CD4-positive, alpha-beta memory T cell (primary cell): ENCODE results near the gene NUP58. TPM values are rescaled to one million over a fixed set of nuclear protein-coding genes. Genes with fewer than 3 reads are reported as not detected.

Experiments
- CTCF ChIA-PET: fragments of 350-600 bp; sonication (Branson Sonifier 250); formaldehyde crosslinking; loops from one replicate; lab custom pipeline; 2021; ENCODE audit warnings: inconsistent platforms; ENCODE audit not compliant: partially characterized antibody; lab: Charles Lee
- POLR2A ChIA-PET: fragments of 350-600 bp; sonication (Branson Sonifier 250); formaldehyde crosslinking; loops from one replicate; lab custom pipeline; 2021; ENCODE audit not compliant: partially characterized antibody; lab: Charles Lee
- DNase-seq, 5 donors: peaks; one replicate each; pipeline versions ENCODE4 v3.0.0 to v3.0.0-alpha.2; 2020 to 2022; ENCODE audit warnings: mixed read lengths in 1 of 5
- H3K27ac ChIP-seq: one replicate; pipeline ENCODE4 v1.7.0; 2013; ENCODE audit warnings: low read depth, low read length
- H3K27me3 ChIP-seq: 2 replicates; pipeline ENCODE4 v1.7.0; 2013; ENCODE audit warnings: mild to moderate bottlenecking, low read length, moderate library complexity; ENCODE audit not compliant: insufficient read depth
- H3K36me3 ChIP-seq: 2 replicates; pipeline ENCODE4 v1.7.0; 2013; ENCODE audit warnings: mild to moderate bottlenecking, low read length, moderate library complexity; ENCODE audit not compliant: insufficient read depth
- H3K4me1 ChIP-seq: 2 replicates; pipeline ENCODE4 v1.7.0; 2013; ENCODE audit warnings: mild to moderate bottlenecking, low read length, moderate library complexity; ENCODE audit not compliant: insufficient read depth
- H3K4me3 ChIP-seq, 2 donors: one replicate each; pipeline ENCODE4 v1.7.0; 2013; ENCODE audit warnings: low read length in 2 of 2, mild to moderate bottlenecking in 1 of 2
- H3K9me3 ChIP-seq, 2 donors: one replicate each; pipeline ENCODE4 v1.7.0; 2013; ENCODE audit warnings: low read length in 2 of 2, control low read depth in 1 of 2; ENCODE audit not compliant: control insufficient read depth in 1 of 2
- H3K27ac Mint-ChIP-seq, 7 donors: one replicate each; pipeline ENCODE4 v1.8.0; 2020 to 2021; ENCODE audit warnings: mixed read lengths in 7 of 7, mild to moderate bottlenecking in 6 of 7, inconsistent platforms in 3 of 7, moderate library complexity in 3 of 7
- H3K27me3 Mint-ChIP-seq, 2 donors: one replicate each; pipeline ENCODE4 v1.8.0; 2020 to 2021; ENCODE audit warnings: mixed read lengths in 2 of 2
- H3K36me3 Mint-ChIP-seq, 2 donors: one replicate each; pipeline ENCODE4 v1.8.0; 2020 to 2021; ENCODE audit warnings: mixed read lengths in 2 of 2, inconsistent platforms in 1 of 2, mild to moderate bottlenecking in 1 of 2
- H3K4me1 Mint-ChIP-seq, 4 donors: one replicate each; pipeline ENCODE4 v1.8.0; 2020 to 2021; ENCODE audit warnings: mixed read lengths in 4 of 4, mild to moderate bottlenecking in 1 of 4
- H3K4me3 Mint-ChIP-seq, 8 donors: one replicate each; pipeline ENCODE4 v1.8.0; 2020 to 2021; ENCODE audit warnings: mixed read lengths in 8 of 8, mild to moderate bottlenecking in 7 of 8, moderate library complexity in 6 of 8, inconsistent platforms in 3 of 8
- H3K9me3 Mint-ChIP-seq, 8 donors: one replicate each; pipeline ENCODE4 v1.8.0; 2020 to 2021; ENCODE audit warnings: mixed read lengths in 8 of 8, mild to moderate bottlenecking in 5 of 8, inconsistent platforms in 3 of 8, moderate library complexity in 1 of 8
- intact Hi-C: fragments of 100-400 bp; cut with micrococcal nuclease; formaldehyde crosslinking; loops from one replicate; pipeline ENCODE4 v1.15.1; 2023
- polyA plus RNA-seq, 2 donors: library from polyadenylated mRNA; unstranded; fragments of 300-500 nt; fragmentation: Illumina TruSeq; gene quantifications; one replicate each; pipeline ENCODE4 v1.2.3, GENCODE V29; 2021
- total RNA-seq, 2 experiments: library from RNA; stranded (reverse); gene quantifications; one replicate each; pipeline ENCODE4 v1.2.3, GENCODE V29; 2021

Gene NUP58
- total and polyA plus RNA-seq, 4 experiments from 2014 or later: 7.7 to 43.3 (median 30.8) TPM

DNA sequence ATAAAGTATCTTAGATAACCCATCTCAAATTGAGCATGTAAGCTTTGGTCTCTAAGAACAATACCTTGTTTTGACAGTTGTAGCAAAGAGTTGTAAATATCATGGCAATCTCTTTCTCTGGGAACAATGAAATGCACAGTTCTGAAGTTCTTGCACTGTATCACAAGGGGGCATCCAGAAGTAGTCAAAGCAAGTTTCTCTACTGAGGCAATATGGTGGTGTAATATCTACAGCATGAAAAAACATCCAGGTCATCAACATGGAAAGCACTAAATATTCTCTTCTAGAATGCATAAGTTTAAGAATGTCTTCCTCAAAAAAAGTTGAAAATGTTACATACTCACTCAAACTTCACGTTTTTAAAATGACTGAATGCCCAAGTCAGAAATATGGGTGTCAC lies 33.7 kb upstream of the NUP58 start:
- H3K27me3 Mint-ChIP-seq: no peaks in the 10 kb centered on the region
- ChIA-PET CTCF (interaction anchor here (1.2 to 1.7 kb wide), 2 partner anchors 19 to 20 kb away, joined by 4 to 8 read pairs; partner anchors contain the start of gene MTMR6), POLR2A (no interaction called here)
- no peak overlapping the region for H3K4me3 Mint-ChIP-seq
- Histone ChIP-seq H3K36me3 (peaks cover 38% of the 10 kb centered on the region), H3K27me3 (no peaks in the 10 kb centered on the region), H3K4me3 (no peak overlapping the region), H3K9me3 (no peaks in the 10 kb centered on the region), H3K27ac (no peak overlapping the region), H3K4me1 (no peaks in the 10 kb centered on the region)
- peaks cover 47 to 76% of the 10 kb centered on the region in 2 donors for H3K36me3 Mint-ChIP-seq
- peak in 3 of 5 donors; percentile 11 to 21 (median 19) for DNase-seq
- H3K27ac Mint-ChIP-seq: peak overlapping the region in 5 of 7 donors; percentile 0 to 51 (median 19)
- H3K9me3 Mint-ChIP-seq: no peaks in the 10 kb centered on the region
- intact Hi-C loops: loop anchor here (1.0 to 5.0 kb wide), 3 partner anchors 20 to 108 kb away; partner anchors contain the start of genes MTMR6 and NUP58
- peaks cover 0 to 15% (median 10%) of the 10 kb centered on the region in 4 donors for H3K4me1 Mint-ChIP-seq

- no peaks in the 10 kb centered on the region for H3K4me1 ChIP-seq
- ChIA-PET POLR2A (no interaction called here), CTCF (interaction anchor here (1.2 to 1.3 kb wide), 2 partner anchors 18 to 107 kb away, joined by 4 to 6 read pairs; no protein-coding TSS in a partner anchor)
- no peak overlapping the region for H3K27ac ChIP-seq
- H3K4me1 Mint-ChIP-seq: peaks cover 0 to 13% (median 10%) of the 10 kb centered on the region in 4 donors
- H3K4me3 ChIP-seq: no peak overlapping the region
- H3K36me3 ChIP-seq: peaks cover 36% of the 10 kb centered on the region
- no peaks in the 10 kb centered on the region for H3K9me3 ChIP-seq
- no peaks in the 10 kb centered on the region for H3K9me3 Mint-ChIP-seq
- H3K4me3 Mint-ChIP-seq: no peak overlapping the region
- intact Hi-C loops: loop anchor here (5.0 kb wide), 1 partner anchor 34 kb away; the partner anchor contains the start of gene NUP58
- H3K27me3 ChIP-seq: no peaks in the 10 kb centered on the region
- no peak for DNase-seq
- peak overlapping the region in 4 of 7 donors; percentile 0 to 51 (median 22) for H3K27ac Mint-ChIP-seq
- no peaks in the 10 kb centered on the region for H3K27me3 Mint-ChIP-seq
- peaks cover 41 to 73% of the 10 kb centered on the region in 2 donors for H3K36me3 Mint-ChIP-seq
Observed at GRCh38 chr13:25268561-25268960, 32.9 kb upstream of the NUP58 start.

DNA sequence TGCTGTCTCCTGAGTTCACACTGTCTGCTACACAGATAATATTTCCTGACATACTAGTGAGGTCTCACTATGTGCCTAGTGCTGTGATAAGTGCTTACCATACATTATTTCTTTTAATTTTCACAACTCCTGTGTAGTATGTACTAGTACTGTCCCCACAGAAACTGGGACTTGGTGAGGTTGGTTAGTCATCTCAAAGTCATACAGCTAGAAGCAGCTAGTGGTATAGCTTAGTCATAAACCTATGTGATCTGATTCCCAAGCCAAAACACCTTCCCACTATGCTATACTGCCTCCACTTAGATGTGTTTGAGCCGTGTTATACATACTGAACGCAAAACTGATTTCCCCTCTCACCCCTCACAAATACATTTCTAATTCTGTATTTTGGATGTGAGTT lies 24.7 kb upstream of the NUP58 start:
- DNase-seq: no peak
- peaks cover 16% of the 10 kb centered on the region for H3K36me3 ChIP-seq
- intact Hi-C loops: no loop called here
- Mint-ChIP-seq H3K4me3 (no peak overlapping the region), H3K27me3 (no peaks in the 10 kb centered on the region), H3K27ac (peak overlapping the region in 3 of 7 donors; percentile 8 to 58 (median 51)), H3K9me3 (no peaks in the 10 kb centered on the region), H3K4me1 (peaks cover 43 to 58% (median 48%) of the 10 kb centered on the region in 4 donors), H3K36me3 (peaks cover 16 to 29% of the 10 kb centered on the region in 2 donors)
- CTCF ChIA-PET: interaction anchor here (2.1 to 2.4 kb wide), 2 partner anchors 10 to 16 kb away, joined by 5 to 9 read pairs; partner anchors contain the start of gene MTMR6
- no peaks in the 10 kb centered on the region for H3K9me3 ChIP-seq
- POLR2A ChIA-PET: no interaction called here
- H3K4me1 ChIP-seq: peaks cover 21% of the 10 kb centered on the region
- no peaks in the 10 kb centered on the region for H3K27me3 ChIP-seq
- H3K27ac ChIP-seq: no peak overlapping the region
- no peak overlapping the region for H3K4me3 ChIP-seq

DNA sequence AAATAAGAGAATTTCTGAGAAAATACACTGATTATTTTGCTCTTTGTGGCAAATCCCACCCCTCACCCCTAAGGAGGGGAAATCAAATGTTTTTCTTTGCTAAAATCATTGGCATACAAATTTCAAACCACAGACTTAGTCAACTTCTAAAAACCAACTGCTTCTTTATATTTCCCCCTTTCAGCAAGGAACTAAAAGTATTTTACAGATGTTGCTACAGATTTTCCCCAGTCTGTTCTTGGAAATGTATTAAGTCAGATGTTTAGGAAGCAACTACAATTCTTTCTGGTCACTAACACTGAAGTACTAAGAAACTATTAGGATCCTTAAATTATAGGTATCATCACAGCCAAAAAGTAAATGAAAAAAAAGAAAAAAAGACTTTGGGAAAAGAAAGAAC lies 21.0 kb upstream of the NUP58 start:
- H3K27me3 Mint-ChIP-seq: no peaks in the 10 kb centered on the region
- ChIA-PET CTCF (no interaction called here), POLR2A (no interaction called here)
- peaks cover 15 to 17% of the 10 kb centered on the region in 2 donors for H3K36me3 Mint-ChIP-seq
- H3K36me3 ChIP-seq: no peaks in the 10 kb centered on the region
- H3K27ac Mint-ChIP-seq: peak overlapping the region in 4 of 7 donors; percentile 7 to 76 (median 28)
- H3K27ac ChIP-seq: no peak overlapping the region
- peaks cover 64 to 89% (median 75%) of the 10 kb centered on the region in 4 donors for H3K4me1 Mint-ChIP-seq
- intact Hi-C loops: no loop called here
- DNase-seq: no peak
- H3K4me3 ChIP-seq: no peak overlapping the region
- H3K9me3 ChIP-seq: no peaks in the 10 kb centered on the region
- no peaks in the 10 kb centered on the region for H3K27me3 ChIP-seq
- no peaks in the 10 kb centered on the region for H3K9me3 Mint-ChIP-seq
- no peak overlapping the region for H3K4me3 Mint-ChIP-seq
- peaks cover 43% of the 10 kb centered on the region for H3K4me1 ChIP-seq

GRCh38 chr13:25281193-25281934 lies 20.1 kb upstream of the NUP58 start:
- POLR2A ChIA-PET: no interaction called here
- Histone ChIP-seq H3K9me3 (no peaks in the 10 kb centered on the region), H3K27me3 (no peaks in the 10 kb centered on the region), H3K4me3 (no peak overlapping the region), H3K27ac (no peak overlapping the region), H3K4me1 (peaks cover 52% of the 10 kb centered on the region), H3K36me3 (no peaks in the 10 kb centered on the region)
- Mint-ChIP-seq H3K9me3 (no peaks in the 10 kb centered on the region), H3K36me3 (peaks cover 15% of the 10 kb centered on the region in 2 donors), H3K4me1 (peaks cover 68 to 93% (median 79%) of the 10 kb centered on the region in 4 donors), H3K27me3 (no peaks in the 10 kb centered on the region), H3K4me3 (peak overlapping the region in 2 of 8 donors; percentile 31 to 60), H3K27ac (peak overlapping the region in 6 of 7 donors; percentile 38 to 86 (median 72))
- CTCF ChIA-PET: no interaction called here
- intact Hi-C loops: no loop called here
- DNase-seq: no peak

DNA sequence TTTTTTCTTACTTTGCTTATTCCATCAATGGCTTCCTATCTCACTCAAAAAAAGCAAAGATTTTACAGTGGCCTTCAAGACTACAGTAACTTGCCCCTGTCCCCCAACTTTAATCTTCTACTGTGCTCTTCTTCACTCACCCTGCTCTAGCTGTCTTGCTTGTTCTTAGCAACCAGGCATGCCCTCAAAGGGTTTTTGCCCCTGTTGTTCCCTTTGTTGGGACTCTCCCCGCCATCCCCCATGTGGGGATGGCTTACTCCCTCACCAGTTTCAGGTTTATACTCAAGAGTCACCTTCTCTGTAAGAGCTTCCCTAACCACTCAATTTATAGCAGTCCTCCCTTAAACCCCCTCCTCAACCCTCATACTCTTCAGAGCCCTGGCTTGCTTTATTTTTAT lies 19.5 kb upstream of the NUP58 start:
- peaks cover 0 to 2% (median 0%) of the 10 kb centered on the region in 8 donors for H3K9me3 Mint-ChIP-seq
- no peaks in the 10 kb centered on the region for H3K27me3 ChIP-seq
- H3K4me3 Mint-ChIP-seq: peak overlapping the region in 4 of 8 donors; percentile 13 to 60 (median 44)
- peaks cover 65 to 90% (median 77%) of the 10 kb centered on the region in 4 donors for H3K4me1 Mint-ChIP-seq
- CTCF ChIA-PET: no interaction called here
- H3K27me3 Mint-ChIP-seq: peaks cover 0 to 2% of the 10 kb centered on the region in 2 donors
- DNase-seq: no peak
- intact Hi-C loops: no loop called here
- no peak overlapping the region for H3K4me3 ChIP-seq
- peaks cover 54% of the 10 kb centered on the region for H3K4me1 ChIP-seq
- H3K27ac ChIP-seq: no peak overlapping the region
- peaks cover 15 to 20% of the 10 kb centered on the region in 2 donors for H3K36me3 Mint-ChIP-seq
- H3K36me3 ChIP-seq: no peaks in the 10 kb centered on the region
- POLR2A ChIA-PET: no interaction called here
- no peaks in the 10 kb centered on the region for H3K9me3 ChIP-seq
- H3K27ac Mint-ChIP-seq: peak overlapping the region; percentile 8 to 86 (median 58)
